HG03439 (cell line): ENCODE data around the gene KIF9.
"Not testable (repeated sequence)": the region's sequence is repeated elsewhere in the genome, so short reads cannot be mapped to it uniquely, and the experiment has no call there.

Experiments
- ATAC-seq: cut with Tn5 transposase; IDR thresholded peaks from one replicate; pipeline ENCODE4 v1.9.1; 2021; ENCODE audit warnings: mild to moderate bottlenecking, moderate library complexity; ENCODE audit not compliant: unreplicated experiment

Gene KIF9

GRCh38 chr3:47282424-47283192 is at the start of gene KIF9, which contains the start of gene KLHL18:
Gene KIF9, minus strand, starts transcription at chr3:47282799. Its CDS starts 5,425 bp downstream, at chr3:47277374.
Gene KLHL18, plus strand, starts transcription at chr3:47282944. Its CDS starts 22 bp downstream, at chr3:47282966.
- ATAC-seq, result peak; percentile 78

- no peak for ATAC-seq
These were observed 41.8 kb upstream of the KIF9 start for GRCh38 chr3:47324278-47324865.

- no peak for ATAC-seq
These were observed 41.1 kb upstream of the KIF9 start for GRCh38 chr3:47323431-47324277.

- no peak for ATAC-seq
These were observed 37.4 kb upstream of the KIF9 start for GRCh38 chr3:47319956-47320355.

GRCh38 chr3:47318916-47319315 is 36.3 kb upstream of the KIF9 start:
- no peak for ATAC-seq

GRCh38 chr3:47316151-47316550 is 33.6 kb upstream of the KIF9 start:
- ATAC-seq, result not testable (repeated sequence)

- ATAC-seq, result no peak
These were observed 32.6 kb upstream of the KIF9 start for GRCh38 chr3:47315069-47315647.

GRCh38 chr3:47314056-47314764 is 31.6 kb upstream of the KIF9 start:
- ATAC-seq, result no peak

- no peak for ATAC-seq
These were observed 30.9 kb upstream of the KIF9 start for GRCh38 chr3:47313341-47314055.

GRCh38 chr3:47310391-47310790 is 27.8 kb upstream of the KIF9 start:
- no peak for ATAC-seq

- ATAC-seq, result not testable (repeated sequence)
These were observed 26.6 kb upstream of the KIF9 start for GRCh38 chr3:47309231-47309630.

GRCh38 chr3:47306022-47306421 is 23.4 kb upstream of the KIF9 start:
- no peak for ATAC-seq

- no peak for ATAC-seq
These were observed 18.9 kb upstream of the KIF9 start for GRCh38 chr3:47301456-47301855.

- no peak for ATAC-seq
These were observed 17.1 kb upstream of the KIF9 start for GRCh38 chr3:47299381-47300318.

- no peak for ATAC-seq
These were observed 15.8 kb upstream of the KIF9 start for GRCh38 chr3:47298439-47298838.

GRCh38 chr3:47296562-47297302 is 14.1 kb upstream of the KIF9 start:
- no peak for ATAC-seq

GRCh38 chr3:47295976-47296375 is 13.4 kb upstream of the KIF9 start:
- ATAC-seq, result no peak

GRCh38 chr3:47295322-47295721 is 12.7 kb upstream of the KIF9 start:
- no peak for ATAC-seq
